Measurements from ENCODE around the gene HBE1. TPM values are rescaled to one million over a fixed set of nuclear protein-coding genes. Genes with fewer than 3 reads are reported as not detected.

The HBE1 gene
- total RNA-seq, 1 experiment from 2014 or later = not detected

DNA sequence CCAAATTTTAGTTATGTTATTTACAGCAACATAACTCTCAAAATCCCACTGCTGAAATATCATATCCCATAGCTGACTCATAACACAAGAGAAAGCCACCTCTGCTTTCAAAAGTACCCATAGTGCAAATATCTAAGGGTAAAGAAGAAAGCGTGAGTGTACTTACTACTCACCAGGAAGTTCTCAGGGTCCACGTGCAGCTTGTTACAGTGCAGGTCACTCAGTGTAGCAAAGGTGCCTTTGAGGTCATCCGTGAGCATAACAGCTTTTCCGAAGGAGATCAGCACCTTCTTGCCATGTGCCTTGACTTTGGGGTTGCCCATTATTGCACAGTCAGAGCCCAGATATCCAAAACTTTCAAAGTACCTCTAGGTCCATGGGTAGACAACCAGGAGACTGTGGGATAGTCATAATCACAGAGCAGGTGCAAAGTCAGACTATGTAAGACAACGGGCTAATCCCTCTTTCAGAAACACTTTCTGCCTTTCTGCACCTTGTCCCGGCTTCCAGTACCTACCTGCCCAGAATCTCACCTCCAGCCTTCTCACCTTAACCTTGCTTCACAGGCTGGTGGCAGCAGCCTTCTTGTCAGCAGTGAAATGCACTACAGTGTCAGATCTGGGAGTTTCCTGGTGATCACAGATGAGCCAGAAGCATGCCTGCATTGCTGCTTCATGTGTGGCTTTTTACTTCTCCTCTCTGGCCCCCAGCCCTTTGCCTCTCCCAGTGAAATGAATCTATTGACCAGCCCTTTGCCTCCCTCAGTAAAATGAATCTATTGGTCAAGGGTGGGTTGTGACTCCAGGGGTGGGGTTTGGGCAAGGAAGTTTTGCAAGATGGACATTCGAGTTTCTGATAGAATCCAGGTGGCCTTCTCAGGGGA is 26.6 kb downstream of the HBE1 start:
- no CpG with 5 or more reads among the region's 7 CpGs for WGBS (ENCODE audit: extremely low coverage, insufficient read length, low lambda C conversion rate)
- no peak overlapping the region for H4K91ac ChIP-seq (ENCODE audit: insufficient read length, low read depth, low read length)

More for the DNA sequence above, 26.6 kb downstream of the HBE1 start:
- Histone ChIP-seq H2BK5ac (ENCODE audit: insufficient read length, low read length) (no peak overlapping the region), H3K27ac (ENCODE audit: insufficient read length, low read depth, low read length) (no peak overlapping the region), H3K23me2 (ENCODE audit: insufficient read length, low read depth, low read length, poor library complexity, severe bottlenecking) (no peaks in the 10 kb centered on the region), H2BK12ac (ENCODE audit: insufficient read length, low read depth, low read length) (no peak overlapping the region), H3K27me3 (ENCODE audit: insufficient read depth, low read length) (no peaks in the 10 kb centered on the region), H2BK120ac (ENCODE audit: low read depth, low read length, poor library complexity, severe bottlenecking) (no peak overlapping the region), H3K9me3 (ENCODE audit: control insufficient read depth, low read depth, low read length) (no peaks in the 10 kb centered on the region), H3T11ph (ENCODE audit: low read length) (no peak overlapping the region), H3K79me1 (ENCODE audit: insufficient read depth, low read depth, low read length, poor library complexity, severe bottlenecking) (no peaks in the 10 kb centered on the region), H4K8ac (replicated peaks; ENCODE audit: insufficient read length, low read depth, low read length) (no peak overlapping the region), H2AFZ (ENCODE audit: low read length) (no peak overlapping the region), H3K23ac (ENCODE audit: insufficient read length, low read depth, low read length) (no peak overlapping the region), H2AK5ac (ENCODE audit: insufficient read length, low read length) (no peak overlapping the region), H3K79me2 (ENCODE audit: insufficient read depth, low read length) (no peaks in the 10 kb centered on the region), H3K4ac (ENCODE audit: low read depth, low read length) (no peak overlapping the region), H3K14ac (ENCODE audit: insufficient read depth, low read length) (no peak overlapping the region), H3K9ac (ENCODE audit: extremely low read depth, insufficient read length, low read length) (no peak overlapping the region), H3K4me1 (ENCODE audit: insufficient read depth, low read length) (no peaks in the 10 kb centered on the region), H2BK20ac (ENCODE audit: low read depth, low read length, poor library complexity, severe bottlenecking) (no peak overlapping the region), H2BK15ac (ENCODE audit: low read depth, low read length) (no peak overlapping the region), H3K4me2 (ENCODE audit: insufficient read depth, insufficient read length, low read length) (no peak overlapping the region), H4K20me1 (ENCODE audit: control insufficient read depth, insufficient read depth, insufficient read length) (no peaks in the 10 kb centered on the region), H3K56ac (ENCODE audit: insufficient read length, low read depth, low read length) (no peak overlapping the region), H4K5ac (ENCODE audit: insufficient read length, low read depth, low read length) (no peak overlapping the region), H3K18ac (ENCODE audit: insufficient read length, low read depth, low read length) (no peak overlapping the region)
- Mint-ChIP-seq H3K36me3 (ENCODE audit: insufficient read depth in 1 of 3, low read depth in 3 of 3) (no peaks in the 10 kb centered on the region), H3K4me1 (no peaks in the 10 kb centered on the region), H3K9me3 (no peaks in the 10 kb centered on the region), H3K4me3 (no peak overlapping the region), H3K27ac (no peak overlapping the region; a peak in 1 of 7 replicates), H3K27me3 (ENCODE audit: low read depth) (peaks cover 2% of the 10 kb centered on the region)
- TF ChIP-seq, protein P1, sequence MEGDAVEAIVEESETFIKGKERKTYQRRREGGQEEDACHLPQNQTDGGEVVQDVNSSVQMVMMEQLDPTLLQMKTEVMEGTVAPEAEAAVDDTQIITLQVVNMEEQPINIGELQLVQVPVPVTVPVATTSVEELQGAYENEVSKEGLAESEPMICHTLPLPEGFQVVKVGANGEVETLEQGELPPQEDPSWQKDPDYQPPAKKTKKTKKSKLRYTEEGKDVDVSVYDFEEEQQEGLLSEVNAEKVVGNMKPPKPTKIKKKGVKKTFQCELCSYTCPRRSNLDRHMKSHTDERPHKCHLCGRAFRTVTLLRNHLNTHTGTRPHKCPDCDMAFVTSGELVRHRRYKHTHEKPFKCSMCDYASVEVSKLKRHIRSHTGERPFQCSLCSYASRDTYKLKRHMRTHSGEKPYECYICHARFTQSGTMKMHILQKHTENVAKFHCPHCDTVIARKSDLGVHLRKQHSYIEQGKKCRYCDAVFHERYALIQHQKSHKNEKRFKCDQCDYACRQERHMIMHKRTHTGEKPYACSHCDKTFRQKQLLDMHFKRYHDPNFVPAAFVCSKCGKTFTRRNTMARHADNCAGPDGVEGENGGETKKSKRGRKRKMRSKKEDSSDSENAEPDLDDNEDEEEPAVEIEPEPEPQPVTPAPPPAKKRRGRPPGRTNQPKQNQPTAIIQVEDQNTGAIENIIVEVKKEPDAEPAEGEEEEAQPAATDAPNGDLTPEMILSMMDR (conservative IDR thresholded peaks at IDR 0.05) = no peak
- no peak for DNase-seq

Data from H9 (cell line).